Effector memory CD8-positive, alpha-beta T cell (primary cell): Measurements from ENCODE around the gene LARP4.
"Not testable (repeated sequence)": the region's sequence is repeated elsewhere in the genome, so short reads cannot be mapped to it uniquely, and the experiment has no call there.

Source experiments
- ATAC-seq: fragments of 150-1000 bp; cut with Tn5 transposase; replicated peaks from 2 replicates; pipeline ENCODE4 v1.10.0; 2021; ENCODE audit warnings: mild to moderate bottlenecking, moderate library complexity
- DNase-seq, 3 experiments: peaks; one replicate each; pipeline ENCODE4 v3.0.0; 2021
- H3K27ac Mint-ChIP-seq, 2 donors: one replicate each; pipeline ENCODE4 v1.8.0; 2022; ENCODE audit warnings: mild to moderate bottlenecking in 2 of 2, mixed read lengths in 2 of 2, moderate library complexity in 2 of 2
- H3K27me3 Mint-ChIP-seq, 2 donors: one replicate each; pipeline ENCODE4 v1.8.0; 2022; ENCODE audit warnings: mixed read lengths in 2 of 2
- H3K36me3 Mint-ChIP-seq: one replicate; pipeline ENCODE4 v1.8.0; 2022; ENCODE audit warnings: mild to moderate bottlenecking, moderate library complexity, mixed read lengths; ENCODE audit not compliant: insufficient read depth
- H3K4me1 Mint-ChIP-seq, 2 donors: one replicate each; pipeline ENCODE4 v1.8.0; 2022; ENCODE audit warnings: low read depth in 2 of 2, mixed read lengths in 2 of 2
- H3K4me3 Mint-ChIP-seq, 2 donors: one replicate each; pipeline ENCODE4 v1.8.0; 2022; ENCODE audit warnings: mild to moderate bottlenecking in 2 of 2, mixed read lengths in 2 of 2, moderate library complexity in 2 of 2
- H3K9me3 Mint-ChIP-seq, 2 donors: one replicate each; pipeline ENCODE4 v1.8.0; 2022; ENCODE audit warnings: mixed read lengths in 2 of 2

LARP4 gene

DNA sequence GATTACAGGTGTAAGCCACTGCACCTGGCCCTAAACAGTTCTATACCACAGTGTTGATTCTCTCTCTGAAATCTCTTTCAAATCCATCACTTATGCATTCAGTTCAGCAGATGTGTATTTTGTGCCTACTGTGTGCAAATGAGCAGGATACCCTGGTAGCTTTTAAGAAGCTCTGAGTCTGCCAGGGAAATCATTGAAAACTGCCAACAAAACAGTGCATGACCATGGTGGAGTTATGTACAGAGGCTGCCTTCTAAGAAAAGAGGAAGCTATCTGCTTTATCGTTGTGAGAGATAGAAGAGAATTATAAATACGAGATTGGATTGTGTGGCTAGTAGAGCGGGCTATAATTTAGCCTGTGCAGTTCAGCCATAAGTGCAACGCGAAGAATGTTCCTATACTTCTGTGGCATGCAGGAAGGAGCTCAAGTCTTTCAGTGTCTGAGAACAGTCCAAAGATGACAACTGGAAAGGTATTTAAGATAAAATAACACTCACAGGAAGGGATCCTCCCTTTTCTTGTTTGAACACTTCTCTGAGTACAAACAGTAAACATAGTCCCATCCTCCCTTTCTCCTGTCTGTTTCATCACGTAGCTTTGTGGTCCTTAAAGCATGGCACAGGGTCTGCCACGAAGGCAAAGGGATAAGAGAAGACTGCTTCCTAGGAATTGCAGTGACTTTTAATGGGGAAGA, 108.4 kb downstream of the LARP4 start:
- Mint-ChIP-seq H3K4me3 (no peak overlapping the region), H3K4me1 (peaks cover 29 to 45% of the 10 kb centered on the region in 2 donors), H3K27ac (no peak overlapping the region), H3K27me3 (no peaks in the 10 kb centered on the region), H3K9me3 (no peaks in the 10 kb centered on the region), H3K36me3 (peaks cover 4% of the 10 kb centered on the region)
- ATAC-seq (no peak), DNase-seq (no peak)

DNA sequence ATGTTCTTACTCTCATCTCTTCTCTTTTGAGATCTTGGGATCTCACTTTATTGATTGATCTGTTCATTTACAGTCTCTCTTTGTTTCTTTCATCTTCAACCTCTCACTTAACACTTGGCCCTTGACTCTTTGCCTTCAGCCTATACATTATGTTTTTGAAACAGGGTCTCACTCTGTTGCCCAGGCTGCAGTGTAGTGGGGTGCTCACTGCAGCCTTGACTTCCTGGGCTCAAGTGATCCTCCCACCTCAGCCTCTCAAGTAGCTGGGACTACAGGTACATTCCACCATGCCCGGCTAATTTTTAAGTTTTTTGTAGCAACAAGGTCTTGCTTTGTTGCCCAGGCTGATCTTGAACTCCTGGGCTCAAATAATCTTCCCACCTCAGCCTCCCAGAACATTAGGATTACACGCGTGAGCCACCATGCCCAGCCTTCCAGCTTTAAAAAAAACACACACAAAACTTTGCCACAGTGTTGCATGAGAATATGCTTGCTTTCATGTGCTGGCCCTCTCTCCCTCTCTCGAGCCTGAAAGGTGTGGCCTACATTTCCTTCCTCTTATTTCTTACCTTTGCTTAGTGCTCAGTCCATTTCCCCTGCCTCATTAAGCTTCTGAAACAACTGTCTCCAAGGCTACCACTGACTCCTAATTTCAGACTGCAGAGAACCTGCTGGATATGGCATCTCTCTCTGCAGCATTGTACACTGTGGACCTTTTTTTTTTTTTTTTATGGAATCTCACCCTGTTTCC, 114.0 kb downstream of the LARP4 start:
- DNase-seq (no peak), ATAC-seq (peak; percentile 45)
- Mint-ChIP-seq H3K4me1 (peaks cover 14 to 30% of the 10 kb centered on the region in 2 donors), H3K9me3 (no peaks in the 10 kb centered on the region), H3K27me3 (no peaks in the 10 kb centered on the region), H3K27ac (peak overlapping the region; percentile 7 to 87), H3K4me3 (peak overlapping the region; percentile 11 to 56), H3K36me3 (no peaks in the 10 kb centered on the region)

DNA sequence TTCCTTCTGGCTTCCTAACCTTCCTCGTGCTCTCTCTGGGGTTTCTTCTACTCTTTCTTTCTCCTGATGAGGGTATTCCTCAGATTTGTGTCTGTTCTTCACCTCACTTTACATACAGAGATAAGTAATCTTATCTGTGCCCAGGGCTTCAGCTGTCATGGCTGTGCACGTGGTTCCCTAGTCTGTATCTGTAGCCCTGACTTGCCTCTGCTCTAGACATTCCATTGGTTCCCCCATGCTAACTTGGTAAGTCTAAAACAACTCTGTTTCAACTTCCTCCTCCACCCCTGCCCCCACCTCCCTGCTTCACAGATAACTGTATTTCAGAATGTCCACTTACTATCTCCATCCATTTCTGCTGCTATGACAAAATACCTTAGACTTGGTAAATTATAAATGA, 114.9 kb downstream of the LARP4 start:
- Mint-ChIP-seq H3K4me3 (peak overlapping the region in 1 of 2 donors; percentile 56), H3K4me1 (peaks cover 14 to 36% of the 10 kb centered on the region in 2 donors), H3K9me3 (no peaks in the 10 kb centered on the region), H3K27ac (peak overlapping the region in 1 of 2 donors; percentile 87), H3K36me3 (no peaks in the 10 kb centered on the region), H3K27me3 (no peaks in the 10 kb centered on the region)
- DNase-seq (no peak), ATAC-seq (no peak)

DNA sequence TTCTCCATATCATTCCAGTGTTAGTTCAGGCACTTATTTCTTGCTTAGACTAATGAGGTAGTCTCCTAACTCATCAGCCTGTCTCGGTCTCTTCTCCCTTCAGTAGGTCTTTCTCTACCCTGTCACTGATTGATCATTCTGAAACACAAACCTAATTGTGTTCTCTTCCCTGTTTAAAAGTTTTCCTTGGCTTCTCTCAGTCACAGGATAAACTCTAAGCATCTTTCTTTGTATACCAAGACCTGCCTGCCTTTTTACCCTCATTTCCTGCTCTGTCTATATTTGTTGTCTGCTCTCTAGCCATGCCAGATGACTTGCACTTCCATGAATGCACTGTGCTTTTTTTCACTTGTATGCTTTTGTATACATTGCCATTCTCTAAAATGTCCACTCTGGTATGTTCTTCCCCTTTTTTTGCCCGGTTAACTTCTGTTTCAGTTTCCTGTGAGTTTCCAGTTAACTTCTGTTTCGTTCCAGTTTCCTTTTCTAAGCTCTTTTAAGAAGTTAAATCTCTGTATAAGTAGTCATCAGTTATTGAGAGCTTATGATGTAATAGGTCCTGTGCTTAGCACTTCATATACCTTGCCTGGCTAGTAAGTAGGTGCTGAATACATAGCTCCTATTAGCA, 116.8 kb downstream of the LARP4 start:
- DNase-seq (no peak), ATAC-seq (peak; percentile 61)
- Mint-ChIP-seq H3K36me3 (no peaks in the 10 kb centered on the region), H3K27ac (no peak overlapping the region), H3K27me3 (no peaks in the 10 kb centered on the region), H3K9me3 (no peaks in the 10 kb centered on the region), H3K4me3 (no peak overlapping the region), H3K4me1 (peaks cover 14 to 36% of the 10 kb centered on the region in 2 donors)

DNA sequence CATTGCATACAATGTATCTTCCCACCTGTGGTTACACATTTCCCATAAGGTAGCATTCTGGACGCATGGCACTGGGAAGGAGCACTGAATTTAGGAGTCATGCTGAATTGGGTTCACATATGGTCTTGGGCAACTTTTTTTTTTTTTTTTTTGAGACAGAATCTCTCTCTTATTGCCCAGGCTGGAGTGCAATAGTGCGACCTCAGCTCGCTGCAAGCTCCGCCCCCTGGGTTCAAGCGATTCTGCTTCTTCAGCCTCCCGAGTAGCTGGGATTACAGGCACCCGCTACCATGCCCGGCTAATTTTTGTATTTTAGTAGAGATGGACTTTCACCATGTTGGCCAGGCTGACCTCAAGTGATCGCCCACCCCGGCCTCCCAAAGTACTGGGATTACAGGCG, 117.4 kb downstream of the LARP4 start:
- Mint-ChIP-seq H3K9me3 (no peaks in the 10 kb centered on the region), H3K27me3 (no peaks in the 10 kb centered on the region), H3K27ac (no peak overlapping the region), H3K36me3 (no peaks in the 10 kb centered on the region), H3K4me3 (no peak overlapping the region), H3K4me1 (peaks cover 16 to 36% of the 10 kb centered on the region in 2 donors)
- ATAC-seq (no peak), DNase-seq (no peak)

DNA sequence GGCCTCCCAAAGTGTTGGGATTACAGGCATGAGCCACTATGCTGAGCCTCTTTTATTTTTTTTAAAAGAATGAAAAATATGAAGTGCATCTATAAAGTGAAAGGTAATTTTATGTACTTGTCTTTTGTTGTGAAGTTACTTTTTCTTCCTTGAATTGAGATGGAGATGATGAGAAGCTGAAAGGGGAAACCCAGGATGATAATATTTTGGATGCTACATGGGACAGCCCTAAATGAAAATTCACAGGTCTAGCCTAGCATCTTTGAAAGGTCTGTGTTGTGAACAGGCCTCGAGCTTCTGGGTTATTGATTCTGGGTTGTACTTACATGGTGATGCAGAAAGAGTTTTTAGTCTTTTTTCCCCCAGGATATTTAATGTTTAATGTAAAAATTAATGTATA, 118.7 kb downstream of the LARP4 start:
- ATAC-seq = no peak
- Mint-ChIP-seq H3K27me3 (no peaks in the 10 kb centered on the region), H3K27ac (peak overlapping the region; percentile 7 to 82), H3K9me3 (no peaks in the 10 kb centered on the region), H3K4me1 (peaks cover 14 to 33% of the 10 kb centered on the region in 2 donors), H3K4me3 (no peak overlapping the region), H3K36me3 (no peaks in the 10 kb centered on the region)
- DNase-seq = no peak

DNA sequence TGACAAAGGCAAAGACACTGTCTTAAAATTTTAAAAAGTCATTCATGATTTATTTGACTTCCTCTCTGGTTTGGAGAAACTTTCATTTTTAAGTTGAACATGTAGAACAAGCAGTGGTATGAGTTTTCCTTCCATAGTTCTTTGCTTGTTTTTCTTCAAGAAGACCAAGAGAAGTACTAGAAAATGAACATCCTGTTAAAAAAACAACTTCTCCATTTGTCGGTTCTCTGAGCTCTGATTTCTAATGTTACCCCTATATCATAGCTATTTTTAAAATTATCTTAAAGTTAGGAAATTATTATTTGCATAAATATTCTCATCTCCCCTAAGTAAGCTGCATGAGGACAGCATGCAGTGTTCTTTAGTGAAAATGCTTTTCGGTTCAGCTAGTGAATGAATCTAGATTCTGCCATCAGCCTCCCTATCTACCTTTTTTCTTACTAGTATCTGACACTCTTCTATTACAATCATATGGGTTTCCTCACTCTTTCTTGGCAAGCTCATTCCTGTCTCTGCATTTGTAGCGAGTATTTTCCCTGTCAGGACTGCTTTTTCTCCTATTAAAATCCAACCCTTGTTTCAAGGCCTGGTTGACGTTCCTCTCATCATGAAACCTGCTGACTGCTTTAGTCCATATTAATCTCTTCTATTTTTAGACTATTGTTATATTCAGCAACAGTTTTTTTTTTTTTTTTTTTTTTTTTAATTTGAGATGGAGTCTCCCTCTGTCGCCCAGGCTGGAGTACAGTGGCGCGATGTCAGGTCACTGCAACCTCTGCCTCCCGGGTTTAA, 119.9 kb downstream of the LARP4 start:
- peaks cover 3% of the 10 kb centered on the region for H3K36me3 Mint-ChIP-seq
- peaks cover 3 to 25% of the 10 kb centered on the region in 2 donors for H3K4me1 Mint-ChIP-seq
- no peak for DNase-seq
- no peaks in the 10 kb centered on the region for H3K9me3 Mint-ChIP-seq
- H3K27me3 Mint-ChIP-seq = no peaks in the 10 kb centered on the region
- peak overlapping the region in 1 of 2 donors; percentile 0 for H3K27ac Mint-ChIP-seq
- no peak overlapping the region for H3K4me3 Mint-ChIP-seq
- ATAC-seq = no peak

DNA sequence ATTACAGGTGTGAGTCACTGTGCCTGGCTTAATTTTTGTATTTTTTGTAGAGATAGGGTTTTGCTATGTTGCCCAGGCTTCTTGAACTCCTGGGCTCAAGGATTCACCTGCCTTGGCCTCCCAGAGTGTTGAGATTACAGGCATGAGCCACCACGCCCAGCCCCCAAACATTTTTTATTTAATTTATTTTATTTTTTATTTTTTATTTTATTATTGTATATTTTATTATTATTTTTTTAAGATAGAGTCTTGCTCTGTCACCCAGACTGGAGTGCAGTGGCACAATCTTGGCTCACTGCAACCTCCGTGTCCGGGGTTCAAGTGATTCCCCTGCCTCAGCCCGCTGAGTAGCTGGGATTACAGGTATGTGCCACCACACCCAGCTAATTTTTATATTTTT, 121.1 kb downstream of the LARP4 start:
- not testable (repeated sequence) for H3K27ac Mint-ChIP-seq, ATAC-seq, H3K4me3 Mint-ChIP-seq, DNase-seq, H3K27me3 Mint-ChIP-seq, H3K36me3 Mint-ChIP-seq, H3K9me3 Mint-ChIP-seq
- peaks cover 9 to 25% of the 10 kb centered on the region in 2 donors for H3K4me1 Mint-ChIP-seq

DNA sequence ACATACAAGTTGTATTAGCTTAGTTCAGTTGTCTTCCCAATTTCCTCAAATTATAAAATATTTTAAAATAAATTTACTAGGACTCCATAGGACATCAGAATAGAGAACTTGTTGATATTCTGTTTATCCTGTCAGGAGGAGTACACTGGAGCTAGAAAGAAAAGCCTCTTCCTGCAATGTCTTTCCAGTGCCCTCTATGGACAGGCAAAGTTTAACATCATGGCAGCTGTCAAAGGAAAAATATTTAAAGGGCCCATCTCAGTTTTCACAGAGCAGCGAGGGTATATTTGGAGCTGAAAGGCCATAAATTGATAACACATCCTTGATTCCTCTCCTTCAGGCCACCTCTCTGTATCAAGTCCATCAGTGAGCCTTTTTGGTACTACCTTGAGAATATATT, 123.1 kb downstream of the LARP4 start:
- peak overlapping the region in 1 of 2 donors; percentile 4 for H3K27ac Mint-ChIP-seq
- H3K9me3 Mint-ChIP-seq = no peaks in the 10 kb centered on the region
- no peak overlapping the region for H3K4me3 Mint-ChIP-seq
- no peaks in the 10 kb centered on the region for H3K27me3 Mint-ChIP-seq
- ATAC-seq (no peak), DNase-seq (no peak)
- H3K4me1 Mint-ChIP-seq = peaks cover 15 to 28% of the 10 kb centered on the region in 2 donors
- peaks cover 6% of the 10 kb centered on the region for H3K36me3 Mint-ChIP-seq

DNA sequence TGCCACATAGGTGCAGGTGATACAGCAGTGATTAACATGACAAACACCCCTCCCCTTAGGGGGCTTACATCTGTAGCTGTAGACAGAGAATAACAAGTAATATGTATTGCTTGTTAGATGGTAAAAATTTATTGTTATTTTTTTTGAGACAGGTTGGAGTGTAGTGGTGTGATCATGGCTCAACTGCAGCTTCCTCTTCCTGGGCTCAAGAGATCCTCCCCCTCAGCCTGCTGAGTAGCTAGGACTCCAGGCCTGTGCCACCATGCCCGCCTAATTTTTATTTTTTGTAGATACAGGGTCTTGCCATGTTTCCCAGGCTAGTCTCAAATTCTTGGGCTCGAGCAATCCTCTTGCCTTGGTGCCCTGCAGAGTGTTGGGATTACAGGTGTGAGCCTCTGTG, 123.9 kb downstream of the LARP4 start:
- ATAC-seq = no peak
- DNase-seq = no peak
- Mint-ChIP-seq H3K36me3 (peaks cover 6% of the 10 kb centered on the region), H3K4me3 (no peak overlapping the region), H3K4me1 (peaks cover 19 to 33% of the 10 kb centered on the region in 2 donors), H3K27me3 (no peaks in the 10 kb centered on the region), H3K27ac (peak overlapping the region; percentile 4), H3K9me3 (no peaks in the 10 kb centered on the region)

DNA sequence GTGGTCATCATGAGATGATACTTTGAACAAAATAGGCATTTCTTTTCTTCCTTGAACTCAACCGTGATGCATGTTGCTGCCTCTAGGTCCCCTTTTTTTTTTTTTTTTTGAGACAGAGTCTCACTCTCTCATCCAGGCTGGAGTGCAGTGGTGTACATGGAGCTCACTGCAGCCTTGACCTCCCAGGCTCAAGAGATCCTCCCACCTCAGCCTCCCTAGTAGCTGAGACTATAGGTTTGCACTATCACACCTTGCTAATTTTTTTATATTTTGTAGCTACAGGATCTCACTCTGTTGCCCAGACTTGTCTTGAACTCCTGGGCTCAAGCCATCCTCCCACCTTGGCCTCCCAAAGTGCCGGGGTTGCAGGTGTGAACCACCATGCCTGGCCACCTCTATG, 124.7 kb downstream of the LARP4 start:
- Mint-ChIP-seq H3K36me3 (peaks cover 6% of the 10 kb centered on the region), H3K27me3 (no peaks in the 10 kb centered on the region), H3K4me3 (no peak overlapping the region), H3K4me1 (peaks cover 19 to 28% of the 10 kb centered on the region in 2 donors), H3K27ac (peak overlapping the region; percentile 18 to 50), H3K9me3 (no peaks in the 10 kb centered on the region)
- DNase-seq (no peak), ATAC-seq (no peak)

DNA sequence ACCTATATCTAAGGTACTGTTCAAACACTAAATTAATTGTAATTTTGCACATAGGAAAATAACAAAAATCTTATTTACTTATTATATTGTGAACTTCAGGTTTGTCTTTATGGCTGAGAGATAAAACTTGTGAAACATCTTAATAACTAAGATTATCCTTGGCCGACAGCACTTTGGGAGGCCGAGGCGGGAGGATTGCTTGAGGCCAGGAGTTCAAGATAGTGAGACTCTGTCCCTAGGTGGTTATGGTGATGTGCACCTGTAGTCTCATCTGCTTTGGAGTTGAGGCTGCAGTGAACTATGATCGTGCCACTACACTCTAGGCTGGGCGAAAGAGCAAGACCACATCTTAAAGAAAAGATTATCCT, 126.7 kb downstream of the LARP4 start:
- Mint-ChIP-seq H3K4me1 (peaks cover 19 to 27% of the 10 kb centered on the region in 2 donors), H3K27ac (no peak overlapping the region)
- ATAC-seq = no peak

DNA sequence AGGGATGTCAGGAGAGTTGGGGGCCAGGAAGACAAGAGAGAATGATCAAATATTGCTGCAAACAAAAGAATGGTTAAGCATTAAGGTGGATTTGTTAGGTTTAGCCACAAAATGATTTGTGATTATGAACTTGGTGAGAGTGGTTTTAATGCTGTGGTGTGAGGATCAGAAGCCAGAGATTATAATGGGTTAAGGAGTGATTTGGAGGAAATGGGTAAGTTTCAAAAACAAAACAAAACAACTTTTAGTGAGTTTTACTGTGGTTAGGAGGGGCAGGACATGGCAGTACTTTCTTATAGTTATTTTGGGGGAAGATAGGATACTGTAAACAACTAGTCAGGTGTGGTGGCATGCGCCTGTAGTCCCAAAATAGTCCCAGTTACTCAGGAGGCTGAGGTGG, 128.1 kb downstream of the LARP4 start:
- H3K27ac Mint-ChIP-seq = peak overlapping the region in 1 of 2 donors; percentile 3
- H3K9me3 Mint-ChIP-seq = no peaks in the 10 kb centered on the region
- peaks cover 6% of the 10 kb centered on the region for H3K36me3 Mint-ChIP-seq
- peaks cover 17 to 27% of the 10 kb centered on the region in 2 donors for H3K4me1 Mint-ChIP-seq
- H3K4me3 Mint-ChIP-seq = no peak overlapping the region
- ATAC-seq (no peak), DNase-seq (no peak)
- H3K27me3 Mint-ChIP-seq = no peaks in the 10 kb centered on the region

More for the DNA sequence above, 126.7 kb downstream of the LARP4 start:
- DNase-seq = no peak
- H3K36me3 Mint-ChIP-seq = peaks cover 6% of the 10 kb centered on the region
- H3K27me3 Mint-ChIP-seq = no peaks in the 10 kb centered on the region
- no peak overlapping the region for H3K4me3 Mint-ChIP-seq
- no peaks in the 10 kb centered on the region for H3K9me3 Mint-ChIP-seq
